Panc1 (cell line): Measurements from ENCODE around the gene USP6NL. TPM values are rescaled to one million over a fixed set of nuclear protein-coding genes. Genes with fewer than 3 reads are reported as not detected.

ENCODE experiments used
- ATAC-seq: fragments of 200-7000 bp; cut with Tn5 transposase; 2 replicates; pipeline ENCODE4 v1.9.1; 2020; ENCODE audit warnings: mild to moderate bottlenecking, moderate library complexity
- BruUV-seq: library from RNA; stranded (reverse); fragments of 400-500 nt; replicated peaks from 2 replicates; lab custom pipeline; 2021; lab: Mats Ljungman, UMichigan
- CTCF ChIA-PET: fragments of 300-600 bp; sonication (Branson Sonifier 250); formaldehyde crosslinking; loops from one replicate; lab custom pipeline; 2022; ENCODE audit warnings: antibody characterized with exemption; lab: Charles Lee
- POLR2A ChIA-PET: fragments of 300-600 bp; sonication (Branson Sonifier 250); formaldehyde crosslinking; loops from one replicate; lab custom pipeline; 2022; ENCODE audit warnings: antibody characterized with exemption; lab: Charles Lee
- DNase-seq: peaks from one replicate; pipeline ENCODE4 v3.0.0-alpha.2; 2010; ENCODE audit warnings: low read depth, low spot score
- H3K27ac ChIP-seq: 2 replicates; pipeline ENCODE4 v1.5.1; 2011; ENCODE audit warnings: mild to moderate bottlenecking, low read length, inconsistent platforms
- H3K27me3 ChIP-seq: fragments of 200-500 bp; sonication (Bioruptor generic); 2 replicates; pipeline ENCODE4 v1.6.0; 2014; ENCODE audit warnings: low read length, inconsistent platforms; ENCODE audit not compliant: control insufficient read depth, insufficient read depth
- H3K36me3 ChIP-seq: fragments of 200-500 bp; sonication (Bioruptor generic); 2 replicates; pipeline ENCODE4 v1.5.1; 2014; ENCODE audit warnings: inconsistent platforms, mild to moderate bottlenecking, low read length, moderate library complexity; ENCODE audit not compliant: control insufficient read depth, insufficient read depth
- H3K4me1 ChIP-seq: 2 replicates; pipeline ENCODE4 v1.5.1; 2011; ENCODE audit warnings: inconsistent platforms, mild to moderate bottlenecking, low read length, moderate library complexity; ENCODE audit not compliant: control insufficient read depth, insufficient read depth
- H3K4me3 ChIP-seq, 2 experiments: 2 replicates each; pipeline ENCODE4 v1.5.1; 2011 to 2012; ENCODE audit warnings: low read depth in 2 of 2, low read length in 2 of 2, mild to moderate bottlenecking in 2 of 2, inconsistent platforms in 1 of 2, moderate library complexity in 1 of 2
- H3K9me3 ChIP-seq: fragments of 200-500 bp; sonication (Bioruptor generic); 2 replicates; pipeline ENCODE4 v1.5.1; 2014; ENCODE audit warnings: low read depth, mild to moderate bottlenecking, inconsistent platforms, low read length, moderate library complexity; ENCODE audit not compliant: control insufficient read depth, insufficient read depth
- POLR2AphosphoS5 ChIP-seq: IDR thresholded peaks from 2 replicates; pipeline ENCODE4 v1.6.1; 2012; ENCODE audit warnings: mild to moderate bottlenecking, low read depth, low read length, moderate library complexity
- SIN3A ChIP-seq: IDR thresholded peaks from 2 replicates; pipeline ENCODE4 v1.6.1; 2012; ENCODE audit warnings: low read depth, mild to moderate bottlenecking, low read length, moderate library complexity, borderline replicate concordance; ENCODE audit not compliant: insufficient read depth
- TCF7L2 ChIP-seq: IDR thresholded peaks from 2 replicates; pipeline ENCODE4 v1.6.1; 2011; ENCODE audit warnings: mild to moderate bottlenecking, low read depth, low read length, inconsistent platforms
- in situ Hi-C: cut with HindIII; loops from 2 replicates; pipeline ENCODE4 v1.10.0; 2016; ENCODE audit warnings: low sequenced_read_pairs, low pct_unique_long_range_greater_than_20kb
- intact Hi-C: fragments of 100-400 bp; cut with micrococcal nuclease; formaldehyde crosslinking; loops from one replicate; pipeline ENCODE4 v1.10.0; 2022; ENCODE audit not compliant: unreplicated experiment
- total RNA-seq: library from RNA; stranded (reverse); gene quantifications from one replicate; pipeline ENCODE4 v1.2.1, GENCODE V29; 2021; ENCODE audit not compliant: unreplicated experiment
- TF ChIP-seq, protein P1 (sequence below), 2 experiments: IDR thresholded peaks; 2 replicates each; pipeline ENCODE4 v1.6.1; 2011 to 2012; ENCODE audit warnings: low read depth in 2 of 2, control low read depth in 1 of 2, low read length in 1 of 2, mild to moderate bottlenecking in 1 of 2, moderate library complexity in 1 of 2; ENCODE audit not compliant: insufficient read depth in 1 of 2
- TF ChIP-seq, protein P2 (sequence below): fragments of 450-650 bp; IDR thresholded peaks from 2 replicates; pipeline ENCODE4 v1.5.1; 2017; ENCODE audit warnings: mild to moderate bottlenecking

USP6NL gene
- total RNA-seq, 1 experiment from 2014 or later, result 13.9 TPM

DNA sequence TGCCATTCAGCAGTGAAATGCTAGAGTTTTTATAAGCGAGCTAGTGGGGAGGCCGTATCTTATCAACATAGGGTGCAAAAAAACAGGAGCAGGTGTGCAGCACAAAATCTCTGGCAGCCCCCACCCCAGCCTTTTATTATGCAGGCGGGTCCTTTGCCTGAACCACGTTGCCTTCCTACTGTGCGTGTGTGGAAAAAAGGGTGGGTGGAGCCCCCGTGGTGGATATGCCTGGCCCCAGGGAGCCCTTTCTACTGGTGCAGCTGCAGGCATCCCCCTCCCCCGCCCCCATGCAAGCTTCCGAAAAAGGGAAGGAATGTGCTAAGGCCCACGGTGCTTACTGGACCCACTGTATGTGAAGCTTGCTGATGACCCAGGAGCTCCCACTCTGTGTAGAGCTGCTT is 175.9 kb downstream of the USP6NL start:
- BruUV-seq, result no TSS peak
- Histone ChIP-seq H3K36me3 (no peaks in the 10 kb centered on the region), H3K27ac (no peak overlapping the region), H3K27me3 (no peaks in the 10 kb centered on the region), H3K4me3 (no peak overlapping the region), H3K4me1 (no peaks in the 10 kb centered on the region), H3K9me3 (no peaks in the 10 kb centered on the region)
- POLR2A ChIA-PET, result no interaction called here
- CTCF ChIA-PET, result no interaction called here
- in situ Hi-C loops (no loop called here), intact Hi-C loops (no loop called here)
- ATAC-seq (no peak), DNase-seq (no peak)
- TF ChIP-seq, protein P1, sequence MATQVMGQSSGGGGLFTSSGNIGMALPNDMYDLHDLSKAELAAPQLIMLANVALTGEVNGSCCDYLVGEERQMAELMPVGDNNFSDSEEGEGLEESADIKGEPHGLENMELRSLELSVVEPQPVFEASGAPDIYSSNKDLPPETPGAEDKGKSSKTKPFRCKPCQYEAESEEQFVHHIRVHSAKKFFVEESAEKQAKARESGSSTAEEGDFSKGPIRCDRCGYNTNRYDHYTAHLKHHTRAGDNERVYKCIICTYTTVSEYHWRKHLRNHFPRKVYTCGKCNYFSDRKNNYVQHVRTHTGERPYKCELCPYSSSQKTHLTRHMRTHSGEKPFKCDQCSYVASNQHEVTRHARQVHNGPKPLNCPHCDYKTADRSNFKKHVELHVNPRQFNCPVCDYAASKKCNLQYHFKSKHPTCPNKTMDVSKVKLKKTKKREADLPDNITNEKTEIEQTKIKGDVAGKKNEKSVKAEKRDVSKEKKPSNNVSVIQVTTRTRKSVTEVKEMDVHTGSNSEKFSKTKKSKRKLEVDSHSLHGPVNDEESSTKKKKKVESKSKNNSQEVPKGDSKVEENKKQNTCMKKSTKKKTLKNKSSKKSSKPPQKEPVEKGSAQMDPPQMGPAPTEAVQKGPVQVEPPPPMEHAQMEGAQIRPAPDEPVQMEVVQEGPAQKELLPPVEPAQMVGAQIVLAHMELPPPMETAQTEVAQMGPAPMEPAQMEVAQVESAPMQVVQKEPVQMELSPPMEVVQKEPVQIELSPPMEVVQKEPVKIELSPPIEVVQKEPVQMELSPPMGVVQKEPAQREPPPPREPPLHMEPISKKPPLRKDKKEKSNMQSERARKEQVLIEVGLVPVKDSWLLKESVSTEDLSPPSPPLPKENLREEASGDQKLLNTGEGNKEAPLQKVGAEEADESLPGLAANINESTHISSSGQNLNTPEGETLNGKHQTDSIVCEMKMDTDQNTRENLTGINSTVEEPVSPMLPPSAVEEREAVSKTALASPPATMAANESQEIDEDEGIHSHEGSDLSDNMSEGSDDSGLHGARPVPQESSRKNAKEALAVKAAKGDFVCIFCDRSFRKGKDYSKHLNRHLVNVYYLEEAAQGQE (IDR thresholded peaks at IDR 0.05; ENCODE audit: insufficient read depth in 1 of 2, low read depth in 2 of 2, low read length in 1 of 2), result no peak
- no peak for TF ChIP-seq POLR2AphosphoS5
- TF ChIP-seq SIN3A, result no peak
- TF ChIP-seq, protein P2, sequence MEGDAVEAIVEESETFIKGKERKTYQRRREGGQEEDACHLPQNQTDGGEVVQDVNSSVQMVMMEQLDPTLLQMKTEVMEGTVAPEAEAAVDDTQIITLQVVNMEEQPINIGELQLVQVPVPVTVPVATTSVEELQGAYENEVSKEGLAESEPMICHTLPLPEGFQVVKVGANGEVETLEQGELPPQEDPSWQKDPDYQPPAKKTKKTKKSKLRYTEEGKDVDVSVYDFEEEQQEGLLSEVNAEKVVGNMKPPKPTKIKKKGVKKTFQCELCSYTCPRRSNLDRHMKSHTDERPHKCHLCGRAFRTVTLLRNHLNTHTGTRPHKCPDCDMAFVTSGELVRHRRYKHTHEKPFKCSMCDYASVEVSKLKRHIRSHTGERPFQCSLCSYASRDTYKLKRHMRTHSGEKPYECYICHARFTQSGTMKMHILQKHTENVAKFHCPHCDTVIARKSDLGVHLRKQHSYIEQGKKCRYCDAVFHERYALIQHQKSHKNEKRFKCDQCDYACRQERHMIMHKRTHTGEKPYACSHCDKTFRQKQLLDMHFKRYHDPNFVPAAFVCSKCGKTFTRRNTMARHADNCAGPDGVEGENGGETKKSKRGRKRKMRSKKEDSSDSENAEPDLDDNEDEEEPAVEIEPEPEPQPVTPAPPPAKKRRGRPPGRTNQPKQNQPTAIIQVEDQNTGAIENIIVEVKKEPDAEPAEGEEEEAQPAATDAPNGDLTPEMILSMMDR, result no peak
- TF ChIP-seq TCF7L2, result no peak

DNA sequence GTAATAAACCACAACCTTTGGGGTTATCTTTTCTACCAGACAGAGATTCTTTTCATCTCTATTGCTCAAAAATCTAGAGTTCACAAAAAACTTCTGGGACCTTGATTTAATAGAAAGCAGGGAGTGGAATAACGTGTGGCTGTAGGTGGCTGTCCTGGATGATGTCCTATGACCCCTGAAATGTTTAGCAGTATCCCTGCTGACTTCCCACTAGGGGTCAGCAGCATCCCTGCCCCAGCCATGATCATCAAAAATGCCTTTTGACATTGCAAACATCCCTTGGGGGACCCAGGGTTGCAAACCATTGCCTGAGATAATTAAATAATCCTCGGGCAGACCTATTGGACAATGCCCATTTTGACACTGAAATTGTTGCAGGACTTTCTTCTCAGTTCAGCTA is 177.1 kb downstream of the USP6NL start:
- CTCF ChIA-PET, result no interaction called here
- TF ChIP-seq, protein P2, result peak; percentile 51
- TF ChIP-seq POLR2AphosphoS5 (no peak), SIN3A (no peak)
- TF ChIP-seq, protein P1 (IDR thresholded peaks at IDR 0.05; ENCODE audit: insufficient read depth in 1 of 2, low read depth in 2 of 2, low read length in 1 of 2), result no peak
- Histone ChIP-seq H3K4me1 (no peaks in the 10 kb centered on the region), H3K36me3 (no peaks in the 10 kb centered on the region), H3K27me3 (no peaks in the 10 kb centered on the region), H3K27ac (no peak overlapping the region), H3K4me3 (no peak overlapping the region), H3K9me3 (no peaks in the 10 kb centered on the region)
- POLR2A ChIA-PET, result no interaction called here
- DNase-seq (no peak), ATAC-seq (0 out of 2 replicates have a peak, but pooled peaks have one; percentile 63)
- in situ Hi-C loops (no loop called here), intact Hi-C loops (no loop called here)
- no TSS peak for BruUV-seq
